NCI-H2171 (cell line): Measurements from ENCODE around the gene PCID2.

Experiments
- DNase-seq: peaks from one replicate; lab custom pipeline; 2025; lab: John Stamatoyannopoulos, UW

PCID2 gene

DNA sequence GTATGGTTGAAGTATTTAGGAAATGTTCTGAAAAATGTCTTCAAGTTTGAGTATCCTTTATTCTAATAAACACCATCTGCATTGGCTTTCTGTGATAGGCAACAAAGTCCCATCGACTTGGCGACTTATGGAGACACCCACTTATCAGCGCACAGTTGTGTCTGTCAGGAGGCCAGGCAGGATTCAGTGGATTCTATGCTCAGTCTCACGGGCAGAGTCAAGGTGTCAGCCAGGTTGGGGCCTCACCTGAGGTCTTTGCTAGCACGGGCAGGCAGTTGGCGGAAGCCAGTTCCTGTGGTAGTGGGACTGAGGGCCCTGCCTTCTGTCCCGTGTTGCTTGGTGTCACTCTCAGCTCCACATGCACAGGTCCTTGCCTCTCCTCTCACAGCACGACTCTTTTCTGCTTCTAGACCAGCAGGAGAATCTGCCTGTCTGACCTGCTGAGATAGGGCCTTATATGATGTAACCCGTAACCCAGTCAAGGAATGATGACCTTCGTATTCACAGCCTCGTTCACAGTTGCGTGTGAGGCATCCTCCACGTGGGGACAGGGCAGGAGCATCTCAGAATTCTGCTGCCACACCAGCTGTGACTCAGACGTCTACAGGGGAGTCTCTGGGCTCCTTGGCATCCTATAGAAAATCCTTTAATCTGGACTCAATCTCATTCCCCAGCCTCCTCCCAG is 10.9 kb upstream of the PCID2 start:
- DNase-seq = no peak

DNA sequence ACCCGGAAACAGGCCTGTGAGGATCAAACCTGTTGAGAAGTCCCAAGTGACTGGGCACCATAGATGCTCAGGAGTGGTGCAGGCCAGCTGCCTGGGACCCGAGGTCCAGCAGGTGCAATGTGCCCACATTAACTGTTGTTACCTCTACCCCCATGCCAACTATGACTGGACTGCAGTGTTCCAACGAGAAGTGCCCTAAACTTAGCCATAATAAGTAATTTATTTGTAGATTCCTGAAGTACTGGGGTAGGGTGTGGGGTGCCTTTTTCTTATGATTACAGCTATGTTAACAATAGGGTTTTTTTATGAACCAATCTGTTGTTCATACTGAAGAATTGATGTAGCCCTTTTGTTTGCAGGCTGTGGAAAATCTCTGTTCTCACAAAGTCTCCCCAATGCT is 10.1 kb upstream of the PCID2 start:
- no peak for DNase-seq

DNA sequence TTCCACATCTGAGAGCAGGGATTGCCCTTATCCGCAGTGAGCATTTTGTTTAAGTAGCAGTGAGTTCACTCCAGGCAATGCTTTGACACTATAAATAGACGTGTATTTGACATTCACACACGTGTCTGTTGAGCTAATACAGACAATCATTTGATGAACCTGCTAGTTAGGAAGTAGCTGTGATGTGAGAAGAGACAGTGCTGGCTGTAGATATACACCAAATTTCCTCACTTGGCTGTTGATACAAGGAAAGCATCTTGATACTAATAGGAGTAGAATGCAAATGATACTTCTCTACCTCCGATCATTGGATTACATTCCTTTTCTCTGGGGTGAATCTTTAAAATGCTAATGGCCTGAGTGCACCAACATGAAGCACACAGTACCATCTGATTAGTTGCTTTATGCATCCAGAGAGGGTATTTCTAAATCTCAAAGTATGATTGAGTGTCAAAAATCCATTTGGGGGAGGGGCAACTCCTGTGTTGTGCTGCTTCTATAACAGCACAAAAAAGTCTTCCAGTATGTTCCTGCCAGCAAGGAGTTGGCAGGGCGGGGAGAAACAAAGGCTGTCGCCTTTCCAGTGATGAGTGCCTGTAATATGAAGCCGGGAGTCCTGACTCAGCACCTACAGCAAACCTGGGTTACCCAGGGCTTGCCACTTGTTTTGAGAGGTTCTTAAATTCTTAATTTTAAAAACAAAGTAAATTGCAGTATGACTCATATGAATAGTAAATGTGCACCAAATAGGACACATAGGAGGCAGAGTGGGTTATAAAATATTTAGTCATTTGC is 8.0 kb upstream of the PCID2 start:
- peak; percentile 71 for DNase-seq

DNA sequence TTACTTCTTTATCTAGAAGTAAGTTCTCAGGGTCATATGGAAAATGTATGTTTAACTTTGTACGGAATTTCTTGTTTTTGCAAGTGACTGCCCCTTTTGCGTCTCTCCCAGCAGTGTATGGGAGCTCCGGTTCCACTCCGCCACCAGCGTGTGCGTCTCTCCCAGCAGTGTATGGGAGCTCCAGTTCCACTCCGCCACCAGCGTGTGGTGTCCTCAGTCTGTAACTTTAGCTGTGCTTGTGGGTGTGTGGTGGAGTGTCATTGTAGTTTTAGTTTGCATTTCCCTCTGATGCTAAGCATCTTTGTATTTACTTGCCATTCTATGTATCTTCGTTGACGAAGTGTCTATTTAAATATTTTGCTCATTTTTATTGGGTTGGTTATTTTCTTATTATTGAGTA is 3.3 kb upstream of the PCID2 start:
- no peak for DNase-seq

DNA sequence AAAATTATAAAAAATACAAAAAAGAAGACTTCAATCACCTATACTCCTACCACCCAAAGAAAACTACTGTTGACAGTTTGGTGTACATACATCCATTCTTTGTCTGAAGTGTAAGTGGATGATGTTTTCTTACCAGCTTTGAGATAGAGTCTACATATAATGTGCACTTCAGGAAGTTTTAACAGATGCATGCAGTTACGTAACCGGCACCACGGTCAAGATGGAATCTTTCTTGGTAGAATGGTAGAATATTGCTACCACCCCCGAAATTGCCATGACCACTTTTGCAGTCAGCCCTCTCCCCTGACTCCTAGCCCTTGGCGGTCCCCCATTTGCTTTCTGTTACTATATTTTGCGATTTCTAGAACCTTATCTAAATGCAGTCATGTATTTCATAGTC is 2.4 kb upstream of the PCID2 start:
- no peak for DNase-seq

DNA sequence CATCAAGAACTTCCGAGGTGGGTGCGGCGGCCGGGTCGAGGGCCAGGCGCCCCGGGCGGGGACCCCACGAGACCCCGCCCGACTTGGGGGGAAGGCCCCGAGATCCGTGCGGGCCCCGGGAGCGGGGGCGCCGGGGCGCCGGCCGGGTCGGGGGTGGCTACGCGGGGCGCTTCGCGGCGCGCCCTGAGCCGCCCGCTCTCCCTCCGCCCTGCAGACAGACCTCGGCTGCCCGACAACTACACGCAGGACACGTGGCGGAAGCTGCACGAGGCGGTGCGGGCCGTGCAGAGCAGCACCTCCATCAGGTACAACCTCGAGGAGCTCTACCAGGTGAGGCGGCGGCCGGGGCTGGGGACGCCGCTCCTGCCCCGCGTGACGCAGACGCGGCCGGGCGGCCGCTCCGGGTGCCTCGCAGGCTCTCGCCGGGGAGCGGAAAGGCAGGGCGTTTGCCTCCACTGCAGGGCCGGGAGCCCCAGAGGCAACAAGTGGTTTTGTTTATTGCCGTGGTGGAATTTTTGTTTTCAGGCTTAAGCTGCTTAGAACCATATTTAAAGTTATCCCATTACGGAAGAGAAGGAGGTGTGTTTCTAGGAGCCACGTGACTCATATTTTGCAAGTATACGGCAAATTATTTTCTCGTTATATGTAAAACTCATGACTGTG is 1.4 kb upstream of the PCID2 start:
- peak; percentile 39 for DNase-seq

DNA sequence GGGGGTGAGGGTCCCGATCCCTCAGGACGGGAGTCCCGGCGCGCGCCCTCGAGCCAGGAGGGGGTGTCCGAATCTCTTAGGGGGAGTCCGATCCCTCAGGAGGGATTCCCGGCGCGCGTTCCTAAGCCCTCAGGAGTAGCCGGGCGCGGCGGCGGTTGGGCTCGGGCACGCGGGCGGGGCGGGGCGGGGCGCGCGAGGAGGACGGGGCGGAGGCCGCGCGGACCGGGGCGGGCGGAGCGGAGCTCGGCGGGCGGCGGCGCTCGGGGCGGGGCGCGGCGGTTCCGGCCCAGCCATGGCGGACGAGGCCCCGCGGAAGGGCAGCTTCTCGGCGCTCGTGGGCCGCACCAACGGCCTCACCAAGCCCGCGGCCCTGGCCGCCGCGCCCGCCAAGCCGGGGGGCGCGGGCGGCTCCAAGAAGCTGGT is 878 bp upstream of the PCID2 start, which contains the start of gene CUL4A:
CUL4A (plus strand) TSS at position 278 of the 423 bp plus-strand sequence; CDS start at position 293, 15 bp downstream.
- peak; percentile 84 for DNase-seq

DNA sequence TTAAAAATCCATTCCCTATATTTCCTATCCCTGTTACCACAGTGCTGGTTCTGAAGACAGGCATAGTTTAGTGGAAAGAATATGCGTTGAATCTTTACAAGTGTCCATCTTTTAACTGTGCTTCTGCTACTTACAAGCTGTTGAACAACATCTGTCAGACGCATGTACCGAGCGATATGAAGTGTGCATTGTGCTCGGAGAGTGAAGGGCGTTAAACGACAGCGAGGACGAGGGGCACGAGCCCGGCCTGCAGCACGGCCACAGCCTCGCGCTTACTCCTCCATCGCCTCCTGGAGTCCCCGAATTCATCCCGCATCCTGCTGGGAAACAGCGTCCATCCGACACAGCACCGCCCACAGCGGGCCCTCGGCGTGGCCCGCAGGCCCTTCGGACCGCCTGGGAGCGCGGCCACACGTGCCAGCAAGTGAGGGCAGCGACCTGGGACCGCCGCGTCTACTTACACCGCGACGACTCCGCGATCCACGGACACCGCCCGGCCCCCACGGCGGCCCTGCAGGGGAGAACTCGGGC is 514 bp downstream of the PCID2 start:
- DNase-seq = no peak

DNA sequence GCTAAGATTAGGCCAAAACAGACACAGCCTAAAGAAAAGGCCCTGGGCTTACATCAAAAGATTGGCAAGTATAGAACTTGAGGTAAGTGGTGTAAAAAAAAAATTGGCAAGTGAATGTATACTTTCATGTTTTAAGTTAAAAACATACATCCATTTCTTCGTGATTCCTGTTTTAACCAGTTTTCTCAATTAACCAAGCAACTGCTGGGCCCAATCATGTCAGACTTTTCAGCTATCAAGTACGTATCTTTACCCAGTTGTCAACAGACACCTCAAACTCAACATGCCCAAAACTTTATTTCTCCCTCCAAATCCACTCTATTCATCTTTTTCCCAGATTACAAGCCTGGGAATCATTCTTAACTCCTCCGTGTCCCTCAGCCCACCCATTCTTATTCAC is 1.0 kb downstream of the PCID2 start:
- DNase-seq = no peak

DNA sequence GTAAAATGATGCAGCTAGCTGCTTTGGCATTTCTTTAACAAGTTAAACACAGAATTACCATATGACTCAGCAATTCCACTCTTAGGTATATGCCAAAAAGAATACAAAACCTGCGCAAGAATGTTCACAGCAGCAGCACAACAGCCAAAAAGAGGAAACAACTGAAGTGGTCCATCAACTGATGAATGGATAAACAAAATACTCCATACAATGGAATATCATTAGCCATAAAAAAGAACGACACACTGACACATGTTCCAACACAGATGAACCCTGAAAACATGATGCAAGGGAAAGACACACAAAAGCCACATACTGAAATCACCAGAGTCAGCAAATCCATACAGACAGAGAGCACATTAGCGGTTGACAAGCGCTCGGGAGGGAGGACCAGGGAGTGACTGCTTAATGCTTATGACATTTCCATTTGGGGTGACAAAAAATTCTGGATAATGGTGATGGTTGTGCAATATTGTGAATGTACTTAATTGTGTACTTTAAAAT is 3.0 kb downstream of the PCID2 start:
- no peak for DNase-seq

DNA sequence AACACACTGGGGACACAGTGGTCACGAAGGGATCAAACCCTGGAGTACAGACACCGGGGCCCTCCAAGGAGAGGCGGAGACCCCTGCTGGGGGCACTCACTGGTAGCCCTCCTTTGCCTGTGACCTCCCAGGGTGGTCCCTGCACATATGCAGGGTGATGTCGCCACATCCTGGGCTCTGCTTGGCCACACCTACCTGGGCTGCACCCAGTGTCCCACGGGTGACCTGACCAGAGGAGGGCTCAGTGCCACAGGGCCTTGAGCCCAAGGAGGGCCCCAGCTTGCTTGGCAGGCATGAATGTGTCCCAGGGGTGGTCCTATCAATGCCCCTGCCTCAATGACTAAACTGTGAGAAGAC is 4.1 kb downstream of the PCID2 start:
- DNase-seq = no peak

DNA sequence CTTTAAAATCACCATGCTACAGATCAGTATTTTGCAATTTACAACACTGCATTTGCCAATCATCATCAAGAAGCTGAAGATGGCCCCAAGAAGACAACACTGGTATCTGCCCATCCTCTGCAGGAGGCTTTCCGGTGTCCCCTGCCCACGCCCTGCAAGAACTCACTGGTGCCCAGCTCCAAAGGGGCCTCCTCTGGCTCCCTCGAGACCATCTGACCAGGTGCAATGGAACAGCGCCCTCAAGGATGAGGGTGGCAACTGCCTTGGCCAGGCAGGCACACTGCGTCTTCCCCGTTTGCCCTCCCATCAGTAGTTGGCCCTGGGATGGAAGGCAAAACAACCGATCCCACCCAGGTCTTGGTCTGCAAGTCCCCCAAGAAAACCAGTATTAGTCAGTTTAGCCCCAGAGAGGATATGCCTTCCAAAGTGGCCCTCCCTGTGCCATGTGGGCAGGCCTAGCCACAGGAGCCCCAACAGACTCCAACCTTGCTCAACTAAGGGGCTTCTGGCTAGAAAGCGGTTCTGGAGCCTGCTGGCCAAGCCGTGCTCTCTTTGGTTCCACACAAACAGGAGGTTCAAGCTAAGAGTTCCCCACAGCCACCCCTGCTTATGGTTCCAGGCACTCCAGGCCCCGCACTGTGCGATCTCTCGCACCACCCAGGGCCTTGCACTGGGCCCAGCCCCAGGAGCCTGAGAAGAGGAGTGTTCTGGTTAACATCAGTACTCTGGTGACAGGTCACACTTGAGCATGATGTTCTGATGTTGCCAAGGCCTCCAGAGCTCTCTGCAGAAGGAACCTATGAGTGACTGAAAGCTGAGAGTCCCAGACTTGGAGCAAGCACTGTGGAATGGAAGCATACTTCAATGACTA is 4.7 kb downstream of the PCID2 start:
- no peak for DNase-seq

DNA sequence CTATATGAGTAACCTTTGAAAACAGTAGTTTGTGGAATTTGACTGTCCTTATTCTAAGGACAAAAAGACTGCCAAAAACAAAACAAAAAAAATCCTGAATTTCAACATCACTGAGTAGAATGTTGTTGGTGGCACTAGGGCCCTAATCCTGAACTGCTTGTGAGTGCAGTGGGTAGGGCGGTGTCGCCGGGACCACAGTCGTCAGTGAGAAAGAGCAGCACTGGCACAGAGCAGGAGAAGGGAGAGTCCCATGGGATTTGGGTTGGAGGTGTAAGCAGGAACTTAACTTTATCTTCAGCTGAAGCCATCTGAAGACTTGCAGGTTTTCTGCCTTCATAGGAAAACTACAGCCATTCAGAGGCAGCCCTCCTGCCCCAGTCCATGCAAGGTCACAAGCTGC is 5.6 kb downstream of the PCID2 start:
- DNase-seq = no peak

DNA sequence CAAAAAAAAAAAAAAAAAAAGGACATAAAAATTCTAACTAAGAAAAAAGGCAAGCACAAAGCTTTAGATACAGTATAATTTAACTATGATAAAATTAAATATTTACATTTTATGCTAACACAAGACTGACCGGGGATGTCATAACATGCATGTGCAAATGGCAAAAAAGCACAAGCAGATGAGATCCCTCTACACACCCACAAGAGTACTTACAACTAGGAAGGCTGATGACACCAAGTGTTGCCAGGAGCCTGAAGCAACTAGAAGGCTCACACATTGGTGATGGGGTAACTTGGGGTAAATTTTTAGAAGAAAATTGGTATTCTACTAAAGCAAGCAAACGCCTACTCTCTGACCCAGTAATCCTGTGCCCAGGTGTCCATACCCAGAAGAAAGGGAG is 6.7 kb downstream of the PCID2 start:
- DNase-seq = no peak

DNA sequence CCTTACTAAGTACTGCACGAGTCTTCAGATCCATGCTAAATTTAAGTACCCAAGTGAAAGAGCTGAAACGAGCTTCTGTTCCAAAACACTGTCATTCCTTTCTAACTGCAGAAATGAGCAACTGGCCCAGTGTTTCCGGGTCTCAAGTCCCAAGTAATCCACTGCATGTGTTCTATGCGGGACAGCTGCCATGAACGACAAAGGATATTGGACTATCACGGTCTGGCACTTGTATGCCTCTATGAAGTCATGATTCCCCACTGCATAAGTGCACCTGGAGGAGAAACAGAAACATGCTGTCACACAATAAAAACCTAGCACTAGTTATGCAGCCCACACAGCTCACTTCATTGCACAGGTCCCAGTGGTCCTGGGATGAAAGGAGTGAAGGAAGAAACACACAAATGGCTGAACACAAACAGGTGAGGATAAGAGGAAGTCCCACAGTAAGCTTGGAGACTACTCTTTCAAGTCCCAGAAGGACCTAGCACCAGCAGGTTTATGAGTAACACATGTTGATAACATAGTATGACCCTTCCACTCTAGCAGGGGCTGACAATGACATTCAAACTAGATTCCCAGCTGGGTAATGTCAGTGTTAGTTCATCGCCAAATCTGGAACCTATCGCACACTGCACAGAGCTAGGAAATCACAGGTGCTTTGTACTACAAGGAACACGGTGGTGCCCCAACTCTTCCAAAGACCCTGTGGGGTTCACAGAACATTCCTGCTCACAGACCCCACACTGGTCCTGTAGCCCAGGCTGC is 11.3 kb downstream of the PCID2 start:
- no peak for DNase-seq

DNA sequence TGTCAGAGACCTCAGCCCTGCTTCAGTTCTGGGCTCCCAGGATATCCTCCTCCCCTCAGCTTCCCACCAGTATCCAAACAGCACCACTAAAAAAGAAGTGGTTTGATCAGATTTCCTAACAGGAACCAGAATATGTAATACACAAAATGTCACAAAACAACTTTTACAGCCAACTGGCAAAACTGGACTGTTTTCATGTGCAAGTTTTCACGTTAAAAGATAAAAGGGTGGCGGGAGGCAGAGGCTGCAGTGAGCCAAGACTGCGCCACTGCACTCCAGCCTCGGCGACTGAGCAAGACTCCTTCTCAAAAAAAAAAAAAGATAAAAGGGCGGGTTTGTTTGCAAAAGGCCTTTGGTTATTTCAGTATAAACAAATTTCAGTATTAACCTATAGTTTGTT is 13.1 kb downstream of the PCID2 start:
- DNase-seq = no peak

DNA sequence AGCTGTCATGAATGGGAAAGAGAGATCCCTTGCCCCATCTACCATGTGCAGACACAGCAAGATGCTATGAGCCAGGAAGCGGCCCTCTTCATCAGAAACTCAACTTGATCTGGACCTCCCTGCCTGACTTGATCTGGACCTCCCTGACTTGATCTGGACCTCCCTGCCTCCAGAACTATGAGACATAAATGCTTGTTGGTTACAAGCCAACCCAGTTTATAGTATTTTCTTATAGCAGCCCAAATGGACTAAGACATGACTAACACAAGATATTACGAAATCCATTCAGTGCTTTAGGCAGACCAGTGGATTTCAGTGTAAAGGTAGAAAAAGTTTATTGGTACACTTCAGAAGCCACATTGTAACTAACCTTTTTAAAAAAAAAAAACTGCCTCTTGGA is 15.6 kb downstream of the PCID2 start:
- DNase-seq = no peak

DNA sequence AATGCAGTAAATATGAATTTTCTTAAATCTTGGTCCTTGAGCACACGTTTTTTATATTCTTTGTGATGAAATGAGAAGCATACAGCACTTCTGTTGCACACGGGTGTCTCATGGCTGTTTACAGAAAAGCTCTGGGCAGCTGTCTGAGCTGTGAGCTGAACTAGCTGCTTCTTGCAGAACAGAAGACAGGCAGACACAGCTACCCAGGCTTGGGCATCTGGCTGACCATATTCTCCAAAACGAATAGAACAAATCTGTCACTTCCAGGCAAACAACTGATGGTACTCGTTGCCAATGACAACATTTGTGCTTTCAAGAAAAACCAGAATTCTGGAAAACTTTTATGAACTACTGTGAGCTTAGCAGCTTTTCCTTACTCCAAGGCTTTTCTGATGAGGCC is 16.2 kb downstream of the PCID2 start:
- DNase-seq = no peak

DNA sequence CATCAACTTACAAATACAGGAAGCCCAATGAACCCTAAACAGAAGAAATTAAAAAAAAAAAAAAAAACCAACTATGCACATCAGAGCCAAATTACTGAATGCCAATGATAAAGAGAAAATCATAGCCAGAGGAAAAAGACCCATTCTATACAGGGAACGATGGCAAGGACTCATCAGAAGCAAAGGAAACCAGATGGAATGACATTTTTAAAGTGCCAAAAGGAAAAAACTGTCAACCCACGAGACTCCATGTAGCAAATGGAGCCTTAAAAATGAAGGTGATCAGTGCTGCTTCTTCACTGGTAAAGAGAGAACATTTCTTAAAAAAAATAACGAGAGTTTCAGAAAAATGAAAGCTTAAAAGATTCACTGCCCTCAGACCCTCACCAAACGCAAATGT is 18.3 kb downstream of the PCID2 start:
- DNase-seq = no peak

DNA sequence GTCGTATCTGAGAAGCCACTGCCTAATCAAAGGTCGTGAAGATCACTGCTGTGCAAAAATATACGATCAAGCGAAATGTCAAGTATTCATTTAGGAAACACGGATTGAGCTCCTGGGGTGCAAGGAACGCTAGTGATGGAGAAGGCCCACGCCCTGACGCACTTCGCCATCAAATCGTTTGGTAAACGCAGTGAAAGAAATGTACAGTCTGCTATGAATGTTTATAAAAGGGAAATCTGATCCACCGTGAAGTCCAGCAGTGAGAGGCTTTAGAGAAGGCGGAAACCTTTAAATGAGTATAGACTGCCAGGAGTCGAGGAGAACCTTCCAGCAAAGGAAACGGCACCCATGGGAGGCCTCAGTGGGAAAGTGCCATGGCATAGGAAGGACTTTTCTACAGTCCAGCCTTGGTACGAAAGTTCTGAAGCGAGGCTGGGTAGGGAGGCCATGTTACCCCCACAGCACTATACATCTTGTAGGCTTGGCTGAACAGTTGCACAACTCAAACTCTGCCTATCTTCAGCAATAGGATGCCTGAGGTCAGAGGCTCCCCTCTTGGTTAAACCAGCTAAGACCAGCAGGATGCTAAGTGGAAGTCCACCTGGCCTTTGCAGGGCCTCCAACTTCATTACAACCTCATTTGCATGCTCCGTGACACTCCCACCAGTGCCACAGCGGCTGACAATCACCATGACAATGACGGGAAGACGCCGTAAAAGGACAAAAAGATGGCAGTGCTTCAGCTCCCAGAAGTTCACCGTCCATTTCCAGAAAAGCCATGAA is 20.4 kb downstream of the PCID2 start:
- DNase-seq = no peak
